H9 (cell line): ENCODE measurements around the gene OR4Q2. TPM values are rescaled to one million over a fixed set of nuclear protein-coding genes. Genes with fewer than 3 reads are reported as not detected.

Experiments used
- DNase-seq: peaks from one replicate; pipeline ENCODE4 v3.0.0-alpha.2; 2017
- H2AFZ ChIP-seq: one replicate; pipeline ENCODE4 v1.6.1; 2013; ENCODE audit warnings: mild to moderate bottlenecking, low read length, control low read depth, moderate library complexity
- H2AK5ac ChIP-seq: 2 replicates; pipeline ENCODE4 v1.6.1; 2013; ENCODE audit warnings: low read length, control low read depth, mixed read lengths; ENCODE audit not compliant: insufficient read length
- H2BK120ac ChIP-seq: one replicate; pipeline ENCODE4 v1.6.1; 2013; ENCODE audit warnings: low read depth, mild to moderate bottlenecking, low read length, control low read depth, inconsistent platforms; ENCODE audit not compliant: poor library complexity, severe bottlenecking
- H2BK12ac ChIP-seq: 2 replicates; pipeline ENCODE4 v1.6.1; 2013; ENCODE audit warnings: low read length, control low read depth, mixed read lengths, low read depth; ENCODE audit not compliant: insufficient read length
- H2BK15ac ChIP-seq: 2 replicates; pipeline ENCODE4 v1.6.1; 2013; ENCODE audit warnings: low read depth, low read length, control low read depth
- H2BK20ac ChIP-seq: one replicate; pipeline ENCODE4 v1.6.1; 2013; ENCODE audit warnings: low read depth, mild to moderate bottlenecking, low read length, control low read depth, inconsistent platforms; ENCODE audit not compliant: poor library complexity, severe bottlenecking
- H2BK5ac ChIP-seq: 2 replicates; pipeline ENCODE4 v1.6.1; 2013; ENCODE audit warnings: low read length, control low read depth, mixed read lengths; ENCODE audit not compliant: insufficient read length
- H3K14ac ChIP-seq: 2 replicates; pipeline ENCODE4 v1.6.1; 2013; ENCODE audit warnings: low read length, control low read depth; ENCODE audit not compliant: insufficient read depth
- H3K18ac ChIP-seq: 2 replicates; pipeline ENCODE4 v1.6.1; 2013; ENCODE audit warnings: low read depth, mild to moderate bottlenecking, mixed read lengths, low read length, control low read depth; ENCODE audit not compliant: insufficient read length
- H3K23ac ChIP-seq: 2 replicates; pipeline ENCODE4 v1.6.1; 2013; ENCODE audit warnings: low read length, control low read depth, mixed read lengths, low read depth; ENCODE audit not compliant: insufficient read length
- H3K23me2 ChIP-seq: 2 replicates; pipeline ENCODE4 v1.6.1; 2013; ENCODE audit warnings: low read depth, mild to moderate bottlenecking, mixed read lengths, low read length, control low read depth; ENCODE audit not compliant: insufficient read length, poor library complexity, severe bottlenecking
- H3K27ac ChIP-seq: 2 replicates; pipeline ENCODE4 v1.5.1; 2013; ENCODE audit warnings: low read length, control low read depth, mixed read lengths, low read depth; ENCODE audit not compliant: insufficient read length
- H3K27me3 ChIP-seq: 2 replicates; pipeline ENCODE4 v1.6.1; 2013; ENCODE audit warnings: low read length, control low read depth, inconsistent platforms; ENCODE audit not compliant: insufficient read depth
- H3K4ac ChIP-seq: 2 replicates; pipeline ENCODE4 v1.6.1; 2013; ENCODE audit warnings: low read depth, mild to moderate bottlenecking, control low read depth, inconsistent platforms, low read length, moderate library complexity
- H3K4me1 ChIP-seq: 2 replicates; pipeline ENCODE4 v1.6.1; 2013; ENCODE audit warnings: low read length, control low read depth, inconsistent platforms; ENCODE audit not compliant: insufficient read depth
- H3K4me2 ChIP-seq: 2 replicates; pipeline ENCODE4 v1.6.1; 2013; ENCODE audit warnings: low read length, control low read depth, mixed read lengths; ENCODE audit not compliant: insufficient read length, insufficient read depth
- H3K56ac ChIP-seq: 2 replicates; pipeline ENCODE4 v1.6.1; 2013; ENCODE audit warnings: low read depth, mild to moderate bottlenecking, mixed read lengths, low read length, control low read depth; ENCODE audit not compliant: insufficient read length
- H3K79me1 ChIP-seq: 2 replicates; pipeline ENCODE4 v1.6.1; 2013; ENCODE audit warnings: low read depth, mild to moderate bottlenecking, moderate library complexity, low read length, control low read depth, inconsistent platforms; ENCODE audit not compliant: insufficient read depth, poor library complexity, severe bottlenecking
- H3K79me2 ChIP-seq: 2 replicates; pipeline ENCODE4 v1.6.1; 2013; ENCODE audit warnings: low read length, control low read depth, inconsistent platforms; ENCODE audit not compliant: insufficient read depth
- H3K9ac ChIP-seq: 2 replicates; pipeline ENCODE4 v1.6.1; 2013; ENCODE audit warnings: low read length, control low read depth, mixed read lengths; ENCODE audit not compliant: insufficient read length; ENCODE audit errors: extremely low read depth
- H3K9me3 ChIP-seq: one replicate; pipeline ENCODE4 v1.6.1; 2013; ENCODE audit warnings: low read depth, low read length, inconsistent platforms; ENCODE audit not compliant: control insufficient read depth
- H3T11ph ChIP-seq: one replicate; pipeline ENCODE4 v1.6.1; 2013; ENCODE audit warnings: mild to moderate bottlenecking, low read length, control low read depth, inconsistent platforms
- H4K20me1 ChIP-seq: one replicate; pipeline ENCODE4 v1.6.1; 2013; ENCODE audit not compliant: control insufficient read depth, insufficient read length, insufficient read depth
- H4K5ac ChIP-seq: 2 replicates; pipeline ENCODE4 v1.6.1; 2013; ENCODE audit warnings: low read depth, mild to moderate bottlenecking, mixed read lengths, low read length, control low read depth; ENCODE audit not compliant: insufficient read length
- H4K8ac ChIP-seq: replicated peaks from 2 replicates; pipeline ENCODE4 v1.6.1; 2013; ENCODE audit warnings: low read length, control low read depth, mixed read lengths, low read depth; ENCODE audit not compliant: insufficient read length
- H4K91ac ChIP-seq: 2 replicates; pipeline ENCODE4 v1.6.1; 2013; ENCODE audit warnings: low read depth, mild to moderate bottlenecking, moderate library complexity, mixed read lengths, low read length, control low read depth; ENCODE audit not compliant: insufficient read length
- H3K27ac Mint-ChIP-seq, 3 experiments: 2 replicates in 2 of 3; 3 replicates in 1 of 3; pipeline ENCODE4 v1.8.0; 2020 to 2021; ENCODE audit warnings: mixed read lengths in 3 of 3, mild to moderate bottlenecking in 1 of 3, moderate library complexity in 1 of 3
- H3K27me3 Mint-ChIP-seq: 2 replicates; pipeline ENCODE4 v1.8.0; 2021; ENCODE audit warnings: low read depth, mild to moderate bottlenecking, moderate library complexity, mixed read lengths
- H3K36me3 Mint-ChIP-seq, 3 experiments: 2 replicates in 2 of 3; 3 replicates in 1 of 3; pipeline ENCODE4 v1.8.0; 2020 to 2021; ENCODE audit warnings: low read depth in 3 of 3, mixed read lengths in 3 of 3; ENCODE audit not compliant: insufficient read depth in 1 of 3
- H3K4me1 Mint-ChIP-seq, 2 experiments: 2 replicates each; pipeline ENCODE4 v1.8.0; 2020; ENCODE audit warnings: mixed read lengths in 2 of 2
- H3K4me3 Mint-ChIP-seq, 2 experiments: 2 replicates in 1 of 2; 3 replicates in 1 of 2; pipeline ENCODE4 v1.8.0; 2020 to 2021; ENCODE audit warnings: mild to moderate bottlenecking in 2 of 2, mixed read lengths in 2 of 2, moderate library complexity in 1 of 2
- H3K9me3 Mint-ChIP-seq, 2 experiments: 2 replicates in 1 of 2; 3 replicates in 1 of 2; pipeline ENCODE4 v1.8.0; 2020; ENCODE audit warnings: mild to moderate bottlenecking in 2 of 2, mixed read lengths in 2 of 2, moderate library complexity in 1 of 2
- WGBS: extraction: QIAGEN DNeasy Blood & Tissue Kit; methylation state at CpG from one replicate; pipeline ENCODE4 v1.1.7; 2013; ENCODE audit warnings: missing lambda C conversion rate, low lambda C conversion rate, mixed read lengths; ENCODE audit not compliant: insufficient read length; ENCODE audit errors: extremely low coverage; 5-methylcytosine and 5-hydroxymethylcytosine counted together
- total RNA-seq: library from RNA; stranded (reverse); gene quantifications from 2 replicates; pipeline ENCODE4 v1.2.1, GENCODE V29; 2021
- TF ChIP-seq, protein P1 (sequence below): fragments of 200-600 bp; sonication (generic); conservative IDR thresholded peaks from 3 replicates; pipeline ENCODE4 v1.8.0; 2021; ENCODE audit warnings: antibody characterized with exemption, mild to moderate bottlenecking

The OR4Q2 gene
- total RNA-seq, 1 experiment from 2014 or later = not detected

DNA sequence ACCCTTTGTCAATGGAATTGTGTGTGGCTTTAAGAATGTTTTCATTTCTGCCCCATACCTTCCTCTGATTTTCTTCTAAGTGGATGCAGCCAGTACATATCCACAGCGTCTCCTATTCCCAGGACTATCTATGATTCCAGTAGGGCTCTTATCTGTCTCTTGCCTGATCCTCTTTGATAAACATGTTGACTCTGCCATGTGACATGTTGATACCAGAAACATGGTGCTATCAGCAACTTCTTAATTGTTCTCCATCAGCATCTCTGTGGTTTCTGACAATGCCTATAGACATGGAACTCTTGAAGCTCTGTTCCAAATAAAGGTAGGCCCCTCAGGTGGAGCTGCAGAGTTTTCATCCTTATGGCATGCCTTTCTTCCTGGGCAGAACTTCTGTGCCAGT is 46.2 kb downstream of the OR4Q2 start:
- no peaks in the 10 kb centered on the region for H4K20me1 ChIP-seq
- no peak overlapping the region for H2BK20ac ChIP-seq
- H3K4me2 ChIP-seq = no peak overlapping the region
- no peak overlapping the region for H2BK15ac ChIP-seq
- no peak overlapping the region for H3K9ac ChIP-seq
- H3K4ac ChIP-seq = no peak overlapping the region
- H4K5ac ChIP-seq = no peak overlapping the region
- no peaks in the 10 kb centered on the region for H3K79me2 ChIP-seq
- H2AFZ ChIP-seq = no peak overlapping the region
- peaks cover 64% of the 10 kb centered on the region for H3K9me3 ChIP-seq
- no peak overlapping the region for H4K91ac ChIP-seq
- no CpG with 5 or more reads among the region's 1 CpG for whole genome bisulfite sequencing
- H2BK12ac ChIP-seq = no peak overlapping the region
- no peaks in the 10 kb centered on the region for H3K27me3 ChIP-seq
- H3K18ac ChIP-seq = no peak overlapping the region
- H3K4me3 Mint-ChIP-seq = no peak overlapping the region
- H3K14ac ChIP-seq = no peak overlapping the region
- no peak overlapping the region for H3K23ac ChIP-seq
- H2BK5ac ChIP-seq = no peak overlapping the region
- H3K27ac Mint-ChIP-seq = no peak overlapping the region
- no peak for DNase-seq
- no peak overlapping the region for H3K56ac ChIP-seq
- peaks cover 79 to 82% of the 10 kb centered on the region in 2 experiments for H3K9me3 Mint-ChIP-seq
- H3K4me1 Mint-ChIP-seq = no peaks in the 10 kb centered on the region
- H2BK120ac ChIP-seq = no peak overlapping the region
- no peak overlapping the region for H3K27ac ChIP-seq
- H3K4me1 ChIP-seq = no peaks in the 10 kb centered on the region
- peaks cover 0 to 24% (median 9%) of the 10 kb centered on the region in 3 experiments; a peak in 5 of 7 replicates for H3K36me3 Mint-ChIP-seq
- no peak overlapping the region for H4K8ac ChIP-seq
- H3K79me1 ChIP-seq = no peaks in the 10 kb centered on the region
- H3T11ph ChIP-seq = no peak overlapping the region
- H3K27me3 Mint-ChIP-seq = no peaks in the 10 kb centered on the region
- H3K23me2 ChIP-seq = no peaks in the 10 kb centered on the region
- TF ChIP-seq, protein P1, sequence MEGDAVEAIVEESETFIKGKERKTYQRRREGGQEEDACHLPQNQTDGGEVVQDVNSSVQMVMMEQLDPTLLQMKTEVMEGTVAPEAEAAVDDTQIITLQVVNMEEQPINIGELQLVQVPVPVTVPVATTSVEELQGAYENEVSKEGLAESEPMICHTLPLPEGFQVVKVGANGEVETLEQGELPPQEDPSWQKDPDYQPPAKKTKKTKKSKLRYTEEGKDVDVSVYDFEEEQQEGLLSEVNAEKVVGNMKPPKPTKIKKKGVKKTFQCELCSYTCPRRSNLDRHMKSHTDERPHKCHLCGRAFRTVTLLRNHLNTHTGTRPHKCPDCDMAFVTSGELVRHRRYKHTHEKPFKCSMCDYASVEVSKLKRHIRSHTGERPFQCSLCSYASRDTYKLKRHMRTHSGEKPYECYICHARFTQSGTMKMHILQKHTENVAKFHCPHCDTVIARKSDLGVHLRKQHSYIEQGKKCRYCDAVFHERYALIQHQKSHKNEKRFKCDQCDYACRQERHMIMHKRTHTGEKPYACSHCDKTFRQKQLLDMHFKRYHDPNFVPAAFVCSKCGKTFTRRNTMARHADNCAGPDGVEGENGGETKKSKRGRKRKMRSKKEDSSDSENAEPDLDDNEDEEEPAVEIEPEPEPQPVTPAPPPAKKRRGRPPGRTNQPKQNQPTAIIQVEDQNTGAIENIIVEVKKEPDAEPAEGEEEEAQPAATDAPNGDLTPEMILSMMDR = no peak
- H2AK5ac ChIP-seq = no peak overlapping the region

Other genes with a start within 250 kb of the OR4Q2 start
- not detected in 2 replicates for gene OR4M1, start 228.7 kb upstream of the OR4Q2 start, total RNA-seq
- not detected in 2 replicates for gene OR4N2, start 198.4 kb upstream of the OR4Q2 start, total RNA-seq
- gene OR4K2, start 127.0 kb upstream of the OR4Q2 start, total RNA-seq = not detected in 2 replicates
- not detected in 2 replicates for gene OR4K5, start 81.6 kb upstream of the OR4Q2 start, total RNA-seq
- gene OR4K1, start 71.2 kb upstream of the OR4Q2 start, total RNA-seq = not detected in 2 replicates
- not detected in 2 replicates for gene OR4K15, start 26.6 kb upstream of the OR4Q2 start, total RNA-seq
- not detected in 2 replicates for gene OR4K14, start 17.1 kb downstream of the OR4Q2 start, total RNA-seq
- not detected in 2 replicates for gene OR4K13, start 33.9 kb downstream of the OR4Q2 start, total RNA-seq
- gene OR4L1, start 57.9 kb downstream of the OR4Q2 start, total RNA-seq = not detected in 2 replicates
- gene OR4K17, start 108.6 kb downstream of the OR4Q2 start, total RNA-seq = not detected in 2 replicates
- gene OR4N5, start 136.7 kb downstream of the OR4Q2 start, total RNA-seq = not detected in 2 replicates
- gene OR11G2, start 188.7 kb downstream of the OR4Q2 start, total RNA-seq = not detected in 2 replicates
- not detected in 2 replicates for gene OR11H6, start 221.5 kb downstream of the OR4Q2 start, total RNA-seq
- not detected in 2 replicates for gene OR11H7, start 226.8 kb downstream of the OR4Q2 start, total RNA-seq
- not detected in 2 replicates for gene OR11H4, start 237.1 kb downstream of the OR4Q2 start, total RNA-seq